ENCODE measurements around the gene PPP4R2. TPM values are rescaled to one million over a fixed set of nuclear protein-coding genes. Genes with fewer than 3 reads are reported as not detected.

Gene PPP4R2
- total and polyA plus RNA-seq, 2 of the 4 experiments (the other 2 are of a cell fraction), result 13.5 to 31.4 TPM

- Histone ChIP-seq H3K56ac (ENCODE audit: extremely low read depth, insufficient read depth, low read length) (no peak overlapping the region), H3K9me3 (ENCODE audit: control insufficient read depth, insufficient read depth, low read length) (no peaks in the 10 kb centered on the region), H3K18ac (ENCODE audit: low read depth, low read length) (no peak overlapping the region), H3K79me1 (ENCODE audit: low read depth in 1 of 2, low read length in 2 of 2) (peaks cover 8 to 66% of the 10 kb centered on the region in 2 experiments; a peak in 3 of 4 replicates), H2AK9ac (replicated peaks; ENCODE audit: low read depth, low read length, poor library complexity) (no peak overlapping the region), H3K9me1 (ENCODE audit: insufficient read depth, low read length) (peaks cover 28% of the 10 kb centered on the region), H3K36me3 (ENCODE audit: control insufficient read depth, insufficient read depth, low read length) (peaks cover 2% of the 10 kb centered on the region; the same call in 1 of the 2 replicates), H2BK20ac (ENCODE audit: low read depth, low read length) (no peak overlapping the region; the same call in 1 of the 2 replicates), H2AFZ (replicated peaks; ENCODE audit: low read length, poor library complexity) (no peak overlapping the region), H3K9ac (ENCODE audit: low read depth, low read length) (no peak overlapping the region), H2BK120ac (ENCODE audit: low read depth, low read length) (no peak overlapping the region), H3K4ac (ENCODE audit: low read depth, low read length) (no peak overlapping the region), H2BK15ac (ENCODE audit: low read depth, low read length) (no peak overlapping the region), H2AK5ac (ENCODE audit: low read depth, low read length) (no peak overlapping the region), H3K14ac (replicated peaks; ENCODE audit: low read depth, low read length) (peak overlapping the region; percentile 73; the same call in 1 of the 2 replicates), H4K91ac (ENCODE audit: insufficient read depth, low read depth, low read length) (no peak overlapping the region), H4K5ac (ENCODE audit: low read depth, low read length) (no peak overlapping the region), H3K4me3 (ENCODE audit: insufficient read depth, low read depth, low read length) (no peak overlapping the region), H3K27ac (ENCODE audit: insufficient read depth, low read length) (no peak overlapping the region), H4K20me1 (ENCODE audit: insufficient read depth, low read length) (peaks cover 91% of the 10 kb centered on the region), H3K23ac (ENCODE audit: low read depth, low read length) (peak overlapping the region; percentile 78), H3K4me1 (ENCODE audit: control insufficient read depth, insufficient read depth, low read length) (peaks cover 15% of the 10 kb centered on the region), H3K27me3 (ENCODE audit: control insufficient read depth, insufficient read depth, low read length) (no peaks in the 10 kb centered on the region), H2BK5ac (ENCODE audit: low read depth, low read length, poor library complexity, severe bottlenecking) (no peak overlapping the region), H3K4me2 (ENCODE audit: low read depth, low read length) (no peak overlapping the region), H4K8ac (ENCODE audit: low read depth in 2 of 2, low read length in 2 of 2) (no peak overlapping the region)
- ATAC-seq (ENCODE audit: low read depth) (peak; percentile 25; the same call in 1 of the 2 replicates), DNase-seq (peak; percentile 25)
- TF ChIP-seq USF2 (IDR thresholded peaks at IDR 0.05; ENCODE audit: low read depth, low read length) (peak; percentile 77), RCOR1 (IDR thresholded peaks at IDR 0.05; ENCODE audit: insufficient replicate concordance, low read length) (no peak)
- intact Hi-C loops (cut with micrococcal nuclease), result no loop called here
- ChIA-PET CTCF (interaction anchor here (1.1 to 1.7 kb wide), 2 partner anchors 9 kb away, joined by 4 to 5 read pairs; no protein-coding TSS in a partner anchor), POLR2A (ENCODE audit: unreplicated experiment) (no interaction called here)
- in situ Hi-C loops (cut with MboI; ENCODE audit: low sequenced_read_pairs), result no loop called here
- BruUV-seq (replicated peaks), result no TSS peak
- dilution Hi-C loops (cut with HindIII; ENCODE audit: low sequenced_read_pairs, unreplicated experiment), result no loop called here
These were observed 28.2 kb downstream of the PPP4R2 start for GRCh38 chr3:73024836-73025235.
